Gastrocnemius medialis (tissue), 4 donors: ENCODE data around the gene GPS1.

Source experiments
- POLR2A ChIP-seq, 2 donors: fragments of 450-650 bp; IDR thresholded peaks; one replicate each; pipeline ENCODE4 v1.6.1; 2017; ENCODE audit warnings: antibody characterized with exemption in 2 of 2, mild to moderate bottlenecking in 2 of 2, moderate library complexity in 2 of 2
- TF ChIP-seq, protein P1 (sequence below), 5 experiments: fragments of 450-650 bp in 3 of 5; fragments of 200-600 bp in 2 of 5; sonication (generic) in 2 of 5; IDR thresholded peaks in 4 of 5; conservative IDR thresholded peaks in 1 of 5; 1 replicate in 4 of 5; 2 replicates in 1 of 5; pipeline ENCODE4 v1.5.1; 2016 to 2019; ENCODE audit warnings: antibody characterized with exemption in 5 of 5, mild to moderate bottlenecking in 3 of 5, moderate library complexity in 3 of 5

DNA sequence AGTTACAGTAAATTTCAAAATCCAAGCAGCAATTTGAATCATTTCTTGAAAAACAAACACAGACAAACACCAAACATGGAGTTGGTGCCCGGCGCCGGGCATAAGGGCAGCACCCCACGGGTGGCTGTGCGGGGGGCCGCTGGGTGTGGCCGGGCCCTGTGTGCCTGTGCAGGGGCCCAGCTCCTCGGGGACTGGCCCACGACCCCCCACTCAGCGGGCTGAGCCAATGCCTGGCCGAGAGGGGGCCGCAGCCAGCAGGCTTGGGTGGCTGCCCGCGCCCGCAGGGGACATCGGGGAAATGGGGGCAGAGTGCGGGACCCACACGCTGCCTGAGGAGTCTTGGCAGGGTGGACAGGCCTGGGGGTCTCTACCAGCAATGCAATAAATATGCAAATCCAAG lies 26.7 kb downstream of the GPS1 start:
- TF ChIP-seq POLR2A (IDR thresholded peaks at IDR 0.05): no peak
- TF ChIP-seq, protein P1, sequence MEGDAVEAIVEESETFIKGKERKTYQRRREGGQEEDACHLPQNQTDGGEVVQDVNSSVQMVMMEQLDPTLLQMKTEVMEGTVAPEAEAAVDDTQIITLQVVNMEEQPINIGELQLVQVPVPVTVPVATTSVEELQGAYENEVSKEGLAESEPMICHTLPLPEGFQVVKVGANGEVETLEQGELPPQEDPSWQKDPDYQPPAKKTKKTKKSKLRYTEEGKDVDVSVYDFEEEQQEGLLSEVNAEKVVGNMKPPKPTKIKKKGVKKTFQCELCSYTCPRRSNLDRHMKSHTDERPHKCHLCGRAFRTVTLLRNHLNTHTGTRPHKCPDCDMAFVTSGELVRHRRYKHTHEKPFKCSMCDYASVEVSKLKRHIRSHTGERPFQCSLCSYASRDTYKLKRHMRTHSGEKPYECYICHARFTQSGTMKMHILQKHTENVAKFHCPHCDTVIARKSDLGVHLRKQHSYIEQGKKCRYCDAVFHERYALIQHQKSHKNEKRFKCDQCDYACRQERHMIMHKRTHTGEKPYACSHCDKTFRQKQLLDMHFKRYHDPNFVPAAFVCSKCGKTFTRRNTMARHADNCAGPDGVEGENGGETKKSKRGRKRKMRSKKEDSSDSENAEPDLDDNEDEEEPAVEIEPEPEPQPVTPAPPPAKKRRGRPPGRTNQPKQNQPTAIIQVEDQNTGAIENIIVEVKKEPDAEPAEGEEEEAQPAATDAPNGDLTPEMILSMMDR (IDR thresholded peaks at IDR 0.05 in 4 of 5, conservative IDR thresholded peaks at IDR 0.05 in 1 of 5): no peak
